Fibroblast of lung (primary cell): ENCODE data around the gene RAB20. TPM values are rescaled to one million over a fixed set of nuclear protein-coding genes. Genes with fewer than 3 reads are reported as not detected.

Experiments
- DNase-seq, 2 donors: peaks; one replicate each; pipeline versions ENCODE4 v3.0.0 to v3.0.0-alpha.2; 2010; ENCODE audit warnings: low read depth in 2 of 2
- H2AFZ ChIP-seq: 2 replicates; pipeline ENCODE4 v1.5.1; 2012; ENCODE audit warnings: low read length, control low read depth, inconsistent platforms
- H3K27ac ChIP-seq: 2 replicates; pipeline ENCODE4 v1.5.1; 2011; ENCODE audit warnings: low read length, control low read depth; ENCODE audit not compliant: insufficient read depth
- H3K27me3 ChIP-seq: 2 replicates; pipeline ENCODE4 v1.5.1; 2011; ENCODE audit warnings: mild to moderate bottlenecking, low read length; ENCODE audit not compliant: control insufficient read depth, insufficient read depth
- H3K36me3 ChIP-seq: 2 replicates; pipeline ENCODE4 v1.5.1; 2011; ENCODE audit warnings: low read length; ENCODE audit not compliant: control insufficient read depth, insufficient read depth
- H3K4me1 ChIP-seq: 2 replicates; pipeline ENCODE4 v1.5.1; 2011; ENCODE audit warnings: low read length; ENCODE audit not compliant: control insufficient read depth, insufficient read depth; ENCODE audit errors: extremely low read depth
- H3K4me2 ChIP-seq: 2 replicates; pipeline ENCODE4 v1.5.1; 2011; ENCODE audit warnings: low read length, control low read depth; ENCODE audit not compliant: insufficient read depth; ENCODE audit errors: extremely low read depth
- H3K4me3 ChIP-seq, 4 experiments: fragments of 200-600 bp in 1 of 4; sonication (generic) in 1 of 4; replicated peaks in 1 of 4; 2 replicates each; pipeline ENCODE4 v1.5.1; 2011 to 2016; ENCODE audit warnings: low read length in 4 of 4, low read depth in 3 of 4, mild to moderate bottlenecking in 3 of 4, control low read depth in 2 of 4, inconsistent platforms in 1 of 4, mixed read lengths in 1 of 4; ENCODE audit not compliant: insufficient read depth in 1 of 4; ENCODE audit errors: control extremely low read depth in 1 of 4
- H3K79me2 ChIP-seq: 2 replicates; pipeline ENCODE4 v1.5.1; 2012; ENCODE audit warnings: mild to moderate bottlenecking, low read length, inconsistent platforms; ENCODE audit not compliant: control insufficient read depth, insufficient read depth
- H3K9ac ChIP-seq: 2 replicates; pipeline ENCODE4 v1.5.1; 2011; ENCODE audit warnings: mild to moderate bottlenecking, low read length, control low read depth; ENCODE audit not compliant: insufficient read depth
- H3K9me3 ChIP-seq: 2 replicates; pipeline ENCODE4 v1.5.1; 2012; ENCODE audit warnings: low read depth, low read length; ENCODE audit not compliant: control insufficient read depth, insufficient read depth
- H4K20me1 ChIP-seq: 2 replicates; pipeline ENCODE4 v1.5.1; 2011; ENCODE audit warnings: low read length; ENCODE audit not compliant: control insufficient read depth, insufficient read depth; ENCODE audit errors: extremely low read depth
- CTCF ChIP-seq, 2 donors: IDR thresholded peaks in 1 of 2; conservative IDR thresholded peaks in 1 of 2; 1 replicate in 1 of 2; 2 replicates in 1 of 2; pipeline ENCODE4 v1.5.1; 2011 to 2012; ENCODE audit warnings: low read length in 2 of 2, control low read depth in 1 of 2, inconsistent platforms in 1 of 2, low read depth in 1 of 2, mild to moderate bottlenecking in 1 of 2
- EZH2 ChIP-seq: IDR thresholded peaks from 2 replicates; pipeline ENCODE4 v1.5.1; 2012; ENCODE audit warnings: low read length, control low read depth, mild to moderate bottlenecking; ENCODE audit errors: missing control alignments
- polyA plus RNA-seq, 2 donors: library from polyadenylated mRNA; depleted of rRNA in 1 of 2; stranded (reverse) in 1 of 2; unstranded in 1 of 2; fragments of >200 nt; gene quantifications; 2 replicates each; pipeline ENCODE4 v1.2.1, GENCODE V29; 2011 to 2012; ENCODE audit warnings: missing spikeins in 1 of 2
- total RNA-seq: library from RNA; depleted of rRNA; stranded (reverse); fragments of >200 nt; gene quantifications from 2 replicates; pipeline ENCODE4 v1.2.1, GENCODE V29; 2014

Gene RAB20
- total and polyA plus RNA-seq, 2 donors (not counting 1 experiment from before 2014, with no cell fraction given), result 3.5 to 4.3 TPM

- no peak for TF ChIP-seq EZH2
- no peaks in the 10 kb centered on the region for H3K79me2 ChIP-seq
- no peak overlapping the region for H3K4me3 ChIP-seq
- no peak overlapping the region for H3K4me2 ChIP-seq
- no peak overlapping the region for H2AFZ ChIP-seq
- H3K27ac ChIP-seq, result no peak overlapping the region
- H3K36me3 ChIP-seq, result no peaks in the 10 kb centered on the region
- H3K4me1 ChIP-seq, result peaks cover 5% of the 10 kb centered on the region
- no peaks in the 10 kb centered on the region for H3K27me3 ChIP-seq
- no peak overlapping the region for H3K9ac ChIP-seq
- H4K20me1 ChIP-seq, result no peaks in the 10 kb centered on the region
- H3K9me3 ChIP-seq, result no peaks in the 10 kb centered on the region
- no peak for DNase-seq
Observed at GRCh38 chr13:110556224-110556606, 5.3 kb downstream of the RAB20 start.

GRCh38 chr13:110555601-110556223, 5.8 kb downstream of the RAB20 start:
- no peak overlapping the region for H3K27ac ChIP-seq
- no peak for DNase-seq
- H3K9me3 ChIP-seq, result no peaks in the 10 kb centered on the region
- H3K4me3 ChIP-seq, result no peak overlapping the region
- H3K79me2 ChIP-seq, result no peaks in the 10 kb centered on the region
- H3K9ac ChIP-seq, result no peak overlapping the region
- no peak overlapping the region for H3K4me2 ChIP-seq
- peaks cover 5% of the 10 kb centered on the region for H3K4me1 ChIP-seq
- no peaks in the 10 kb centered on the region for H3K27me3 ChIP-seq
- no peaks in the 10 kb centered on the region for H4K20me1 ChIP-seq
- no peaks in the 10 kb centered on the region for H3K36me3 ChIP-seq
- TF ChIP-seq CTCF (conservative IDR thresholded peaks at IDR 0.05 in 1 of 2, IDR thresholded peaks at IDR 0.05 in 1 of 2; ENCODE audit: low read depth in 1 of 2, low read length in 2 of 2) (no peak), EZH2 (no peak)
- no peak overlapping the region for H2AFZ ChIP-seq

- Histone ChIP-seq H3K4me3 (no peak overlapping the region), H3K4me1 (peaks cover 4% of the 10 kb centered on the region), H2AFZ (no peak overlapping the region), H3K27ac (no peak overlapping the region), H3K9me3 (no peaks in the 10 kb centered on the region), H3K36me3 (no peaks in the 10 kb centered on the region), H3K79me2 (no peaks in the 10 kb centered on the region), H4K20me1 (no peaks in the 10 kb centered on the region), H3K27me3 (no peaks in the 10 kb centered on the region), H3K4me2 (no peak overlapping the region), H3K9ac (no peak overlapping the region)
- no peak for DNase-seq
- TF ChIP-seq EZH2 (no peak), CTCF (conservative IDR thresholded peaks at IDR 0.05 in 1 of 2, IDR thresholded peaks at IDR 0.05 in 1 of 2; ENCODE audit: low read depth in 1 of 2, low read length in 2 of 2) (no peak)
Observed at GRCh38 chr13:110554946-110555345, 6.6 kb downstream of the RAB20 start.
